GM10248 (cell line): ENCODE results near the gene TMEM82.

ENCODE experiments used
- CTCF ChIA-PET: fragments of 300-600 bp; sonication (Branson Sonifier 250); formaldehyde crosslinking; extraction: SDS; loops from one replicate; lab custom pipeline; 2021; ENCODE audit warnings: antibody characterized with exemption; lab: Yijun Ruan, JAX
- POLR2A ChIA-PET: fragments of 350-650 bp; sonication (Branson Sonifier 250); formaldehyde crosslinking; extraction: SDS; loops from one replicate; lab custom pipeline; 2020; ENCODE audit warnings: antibody characterized with exemption; lab: Yijun Ruan, JAX
- DNase-seq: peaks from one replicate; pipeline ENCODE4 v3.0.0; 2012; ENCODE audit errors: extremely low spot score
- CTCF ChIP-seq: IDR thresholded peaks from 2 replicates; pipeline ENCODE4 v1.5.1; 2012; ENCODE audit warnings: mild to moderate bottlenecking, low read depth; ENCODE audit errors: extremely low read depth, missing control alignments, control extremely low read depth

The TMEM82 gene

GRCh38 chr1:15770313-15770962 is 28.1 kb downstream of the TMEM82 start:
- ChIA-PET POLR2A (no interaction called here), CTCF (no interaction called here)
- DNase-seq, result no peak
- no peak for TF ChIP-seq CTCF

- no peak for TF ChIP-seq CTCF
- no peak for DNase-seq
- ChIA-PET POLR2A (no interaction called here), CTCF (interaction anchor here (0.9 to 1.5 kb wide), 5 partner anchors 15 to 32 kb away, joined by 3 to 5 read pairs (median 3); no protein-coding TSS in a partner anchor)
Observed at GRCh38 chr1:15771836-15772515, 29.7 kb downstream of the TMEM82 start.

- TF ChIP-seq CTCF, result no peak
- DNase-seq, result no peak
- ChIA-PET CTCF (interaction anchor here (0.8 to 2.4 kb wide), 4 partner anchors 8 to 20 kb away, joined by 3 to 12 read pairs (median 5); no protein-coding TSS in a partner anchor), POLR2A (no interaction called here)
Observed at GRCh38 chr1:15775706-15776105, 33.4 kb downstream of the TMEM82 start.

DNA sequence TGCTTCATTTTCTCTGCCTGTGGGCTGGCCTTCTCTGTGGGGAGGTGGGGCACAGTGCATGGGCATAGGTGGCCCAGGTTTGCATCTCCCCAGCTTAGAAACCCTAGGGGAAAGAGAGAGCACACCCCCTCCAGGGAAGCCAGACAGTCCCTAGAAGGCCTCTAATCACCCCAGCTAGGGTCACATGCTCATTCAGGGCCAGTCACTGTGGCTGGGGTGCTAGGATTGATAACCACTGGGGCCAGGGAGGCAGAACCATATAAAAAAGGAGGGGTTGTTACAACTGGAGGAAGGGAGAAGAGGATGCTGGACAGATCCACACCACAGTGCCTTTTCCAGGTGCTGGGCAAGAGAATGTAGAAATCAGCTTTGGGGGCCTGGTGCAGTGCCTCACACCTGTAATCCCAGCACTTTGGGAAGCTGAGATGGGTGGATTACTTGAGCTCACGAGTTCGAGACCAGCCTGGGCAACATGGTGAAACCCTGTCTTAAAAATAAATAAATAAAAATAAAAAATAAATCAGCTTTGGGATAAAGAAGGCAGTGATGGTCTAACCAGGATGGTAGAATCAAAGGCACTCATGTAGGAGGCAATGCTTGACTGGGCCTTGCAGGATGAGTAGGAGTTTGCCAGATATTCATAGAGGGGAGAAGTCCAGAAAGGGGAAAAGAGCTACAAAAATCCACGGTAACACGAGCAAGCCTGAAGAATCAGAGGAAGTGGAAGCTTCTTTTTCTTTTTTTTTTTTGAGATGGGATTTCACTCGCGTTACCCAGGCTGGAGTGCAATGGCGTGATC is 35.8 kb downstream of the TMEM82 start:
- no peak for DNase-seq
- ChIA-PET POLR2A (no interaction called here), CTCF (interaction anchor here (0.6 to 1.1 kb wide), 3 partner anchors 9 to 14 kb away, joined by 3 to 4 read pairs (median 3); no protein-coding TSS in a partner anchor)
- TF ChIP-seq CTCF, result no peak

DNA sequence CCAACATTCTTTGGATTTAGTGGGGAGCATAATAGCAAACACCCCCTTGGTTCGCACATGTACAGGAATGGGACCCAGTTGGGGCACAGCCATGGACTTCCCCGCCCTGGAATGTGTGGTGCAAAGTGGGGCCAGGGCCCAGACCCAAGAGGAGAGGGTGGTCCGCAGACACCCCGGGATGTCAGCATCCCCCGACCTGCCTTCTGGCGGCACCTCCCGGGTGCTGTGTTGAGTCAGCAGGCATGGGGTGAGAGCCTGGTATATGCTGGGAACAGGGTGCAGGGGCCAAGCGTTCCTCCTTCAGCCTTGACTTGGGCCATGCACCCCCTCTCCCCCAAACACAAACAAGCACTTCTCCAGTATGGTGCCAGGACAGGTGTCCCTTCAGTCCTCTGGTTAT is 43.4 kb downstream of the TMEM82 start:
- no peak for DNase-seq
- POLR2A ChIA-PET, result no interaction called here
- CTCF ChIA-PET, result no interaction called here

More for the DNA sequence above, 43.4 kb downstream of the TMEM82 start:
- no peak for TF ChIP-seq CTCF
